Stimulated activated CD8-positive, alpha-beta memory T cell treated with anti-CD3 and anti-CD28 coated beads, Interleukin-15, amount 100 ng/mL, for 24 hours (primary cell): ENCODE data around the gene THOC6.

Experiments used
- DNase-seq: peaks from one replicate; pipeline ENCODE4 v3.0.0-alpha.2; 2020; ENCODE audit warnings: low read depth

Gene THOC6

GRCh38 chr16:3023669-3024478 lies at the start of gene THOC6, which contains the start of gene HCFC1R1:
THOC6 (plus strand) TSS chr16:3024035; CDS start chr16:3024327, 292 bp downstream.
HCFC1R1 (minus strand) TSS chr16:3023942; CDS start chr16:3023941, 1 bp downstream.
- DNase-seq, result peak; percentile 83

GRCh38 chr16:2974319-2975056 lies 49.3 kb upstream of the THOC6 start:
- no peak for DNase-seq

DNA sequence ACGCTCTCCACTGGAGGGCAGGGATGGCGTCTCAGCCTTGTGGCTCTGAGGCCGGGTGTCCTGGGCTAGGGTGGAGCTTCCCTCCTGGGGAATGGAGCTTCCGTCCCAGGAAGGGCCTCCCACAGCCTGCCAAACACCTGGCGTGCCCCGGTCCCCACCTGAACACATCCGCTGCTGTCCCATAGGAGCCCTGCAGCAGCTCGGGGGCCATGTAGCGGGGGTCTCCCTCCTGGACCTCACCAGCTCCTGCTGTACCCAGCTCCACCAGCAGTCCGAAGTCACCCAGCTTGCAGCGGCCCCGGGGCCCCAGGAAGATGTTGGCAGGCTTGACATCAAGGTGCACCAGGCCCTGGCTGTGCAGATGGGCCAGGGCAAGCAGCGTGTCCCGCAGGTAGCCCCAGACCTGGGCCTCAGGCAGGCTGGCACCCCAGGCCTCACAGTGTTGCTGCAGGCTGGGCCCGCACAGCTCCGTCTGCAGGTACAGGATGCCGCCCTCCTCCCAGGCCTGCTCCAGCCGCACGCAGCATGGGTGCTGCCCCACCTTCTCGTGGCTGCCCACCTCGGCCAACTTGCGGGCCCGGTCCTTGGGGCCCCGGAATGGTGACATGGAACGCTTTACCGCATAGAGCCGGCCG lies 48.6 kb upstream of the THOC6 start:
- no peak for DNase-seq

- DNase-seq, result no peak
Measured at GRCh38 chr16:2976201-2976600, 47.6 kb upstream of the THOC6 start.

GRCh38 chr16:2976673-2977072 lies 47.2 kb upstream of the THOC6 start:
- DNase-seq, result no peak

- DNase-seq, result no peak
Measured at GRCh38 chr16:2977440-2977839, 46.4 kb upstream of the THOC6 start.

DNA sequence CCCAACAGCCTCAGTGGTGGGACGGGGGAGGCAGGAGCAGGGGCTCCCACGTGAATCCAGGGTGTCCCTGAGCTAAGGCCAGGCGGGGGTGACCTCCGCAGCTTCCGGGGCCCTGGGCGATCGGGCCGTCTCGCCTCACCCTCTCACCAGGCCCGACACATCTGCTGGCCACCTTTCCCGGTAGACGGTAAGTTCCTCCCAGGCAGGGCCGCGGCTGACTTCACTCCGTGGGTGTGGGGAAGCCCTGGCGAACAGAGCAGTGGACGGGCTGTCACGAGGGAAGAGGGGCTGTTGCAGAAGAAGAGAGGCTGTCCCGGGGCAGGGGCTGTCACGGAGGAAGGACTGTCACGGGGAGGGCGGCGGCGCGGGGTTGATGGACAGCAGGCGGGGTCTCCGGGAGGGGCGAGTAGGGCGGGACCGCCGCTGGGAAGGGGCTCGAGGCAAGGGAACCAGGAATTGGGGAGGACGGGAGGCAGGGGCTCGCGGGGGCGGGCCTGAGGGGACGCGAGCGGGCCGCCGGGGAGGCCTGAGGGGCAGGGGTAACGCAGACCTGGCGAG lies 44.1 kb upstream of the THOC6 start:
- no peak for DNase-seq

DNA sequence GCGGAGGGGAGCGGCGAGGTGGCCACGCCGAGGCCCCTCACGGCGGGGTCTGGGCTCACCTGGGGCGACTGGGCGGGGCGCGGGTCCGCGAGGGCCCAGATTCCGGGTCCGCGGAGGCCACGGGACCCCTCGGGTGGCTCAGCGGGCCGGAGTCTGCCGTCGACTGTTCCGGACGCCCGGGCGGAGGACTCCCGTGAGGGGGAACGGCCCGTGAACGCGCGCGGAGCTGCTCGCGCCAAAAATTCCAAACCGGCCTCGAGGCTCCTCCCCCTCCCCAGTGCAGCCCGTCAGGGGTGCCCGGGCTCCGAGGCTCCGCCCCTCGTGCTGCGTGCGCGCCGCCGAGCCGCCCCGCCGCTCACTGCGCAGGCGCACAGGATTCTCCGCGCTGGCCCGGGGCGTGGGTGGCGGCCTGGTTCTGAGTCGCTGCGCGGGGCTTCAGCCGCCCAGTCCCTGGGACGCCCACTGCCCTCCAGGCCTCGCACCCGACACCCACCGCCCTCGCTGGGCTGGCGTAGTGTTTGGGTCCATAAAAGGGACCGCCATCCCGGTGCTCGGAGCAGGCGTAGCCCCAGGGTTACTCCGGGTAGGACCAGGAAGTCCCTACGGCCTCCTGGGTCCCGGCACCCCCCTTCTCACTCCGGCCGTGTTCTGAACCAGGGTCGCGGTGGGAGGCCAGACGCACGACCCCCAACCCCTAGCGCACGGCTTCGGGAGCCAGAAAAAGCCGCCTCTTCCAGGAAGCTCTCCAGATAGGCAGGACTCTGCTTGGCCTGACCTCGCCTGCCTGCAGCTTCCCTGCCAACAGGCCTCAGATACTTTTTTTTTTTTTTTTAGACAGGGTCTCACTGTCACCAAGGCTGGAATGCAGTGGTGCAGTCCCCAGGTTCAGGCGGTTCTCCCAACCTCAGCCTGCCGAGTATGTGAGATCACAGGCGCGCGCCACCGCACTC lies 43.3 kb upstream of the THOC6 start, which contains the start of gene PKMYT1:
PKMYT1 (minus strand) TSS at position 220 of the 950 bp plus-strand sequence. CDS start 789 bp downstream, outside the sequence.
- DNase-seq, result peak; percentile 96

DNA sequence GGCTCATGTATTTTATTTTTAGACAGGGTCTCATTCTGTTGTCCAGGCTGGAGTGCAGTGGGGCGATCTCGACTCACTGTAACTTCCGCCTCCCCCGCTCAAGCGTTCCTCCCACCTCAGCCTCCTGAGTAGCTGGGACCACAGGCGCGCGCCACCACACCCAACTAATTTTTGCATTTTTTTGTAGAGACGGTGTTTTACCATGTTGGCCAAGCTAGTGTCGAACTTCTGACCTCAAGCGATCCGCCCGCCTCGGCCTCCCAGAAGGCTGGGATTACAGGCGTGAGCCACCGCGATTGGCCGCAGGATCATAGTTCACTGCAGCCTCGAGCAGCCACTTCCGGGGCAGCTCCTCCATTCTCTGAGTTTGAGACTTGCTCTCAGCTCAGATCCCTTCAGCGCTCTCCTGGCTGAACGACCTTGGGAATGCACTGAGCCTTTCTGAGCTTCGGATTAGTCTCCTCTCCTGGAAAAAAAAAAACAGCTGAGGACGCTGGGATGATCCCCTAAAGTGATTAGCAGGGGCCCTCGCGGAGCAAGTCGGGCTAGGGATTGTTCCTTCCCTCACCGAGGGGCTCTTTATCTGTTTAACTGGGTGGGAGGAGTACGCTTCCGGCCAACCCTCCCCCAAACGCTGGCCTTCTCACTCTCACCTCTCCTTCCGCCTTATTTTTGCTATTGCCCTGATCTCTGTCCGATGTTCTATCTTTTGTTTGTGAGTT lies 42.5 kb upstream of the THOC6 start:
- no peak for DNase-seq

DNA sequence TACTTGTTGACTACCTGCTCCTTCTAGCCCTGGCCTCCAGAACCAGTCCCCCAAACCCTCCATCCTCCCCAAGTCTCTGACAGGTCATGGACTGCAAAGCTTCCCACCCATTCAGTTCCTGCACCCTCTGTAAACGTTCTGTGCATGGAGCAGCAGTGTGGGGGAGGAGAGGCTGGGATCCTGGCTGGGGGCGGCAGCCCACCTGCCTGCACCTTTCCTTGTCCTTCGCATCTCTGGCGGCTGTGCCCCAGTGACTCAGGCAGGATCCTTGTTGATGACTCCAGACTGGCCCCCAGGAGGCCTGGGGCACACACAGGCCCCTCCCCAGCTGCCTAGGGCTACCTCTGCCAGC lies 42.0 kb upstream of the THOC6 start:
- no peak for DNase-seq

DNA sequence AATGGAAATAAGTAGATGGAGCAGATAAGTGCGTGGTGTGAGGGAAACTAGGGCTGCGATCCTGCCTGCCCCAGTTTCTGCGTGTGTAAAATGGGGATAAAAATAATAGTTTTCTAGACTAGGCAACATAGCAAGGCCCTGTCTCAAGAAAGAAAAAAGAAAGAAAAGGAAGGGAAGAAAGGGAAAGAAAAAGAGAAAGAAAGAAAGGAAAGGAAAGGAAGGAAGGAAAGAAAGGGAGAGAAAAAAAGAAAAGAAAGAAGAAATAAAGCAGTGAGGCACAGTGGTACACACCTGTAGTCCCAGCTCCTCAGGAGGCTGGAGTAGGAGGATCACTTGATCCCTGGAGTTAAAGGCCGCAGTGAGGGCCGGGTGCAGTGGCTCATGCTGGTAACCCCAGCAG lies 41.4 kb upstream of the THOC6 start:
- DNase-seq, result no peak

- DNase-seq, result peak; percentile 59
Measured at GRCh38 chr16:2983706-2984136, 40.1 kb upstream of the THOC6 start.

- no peak for DNase-seq
Measured at GRCh38 chr16:2985462-2985861, 38.4 kb upstream of the THOC6 start.

GRCh38 chr16:2985893-2986355 lies 37.9 kb upstream of the THOC6 start:
- DNase-seq, result no peak

GRCh38 chr16:2986623-2987188 lies 37.1 kb upstream of the THOC6 start:
- DNase-seq, result no peak

DNA sequence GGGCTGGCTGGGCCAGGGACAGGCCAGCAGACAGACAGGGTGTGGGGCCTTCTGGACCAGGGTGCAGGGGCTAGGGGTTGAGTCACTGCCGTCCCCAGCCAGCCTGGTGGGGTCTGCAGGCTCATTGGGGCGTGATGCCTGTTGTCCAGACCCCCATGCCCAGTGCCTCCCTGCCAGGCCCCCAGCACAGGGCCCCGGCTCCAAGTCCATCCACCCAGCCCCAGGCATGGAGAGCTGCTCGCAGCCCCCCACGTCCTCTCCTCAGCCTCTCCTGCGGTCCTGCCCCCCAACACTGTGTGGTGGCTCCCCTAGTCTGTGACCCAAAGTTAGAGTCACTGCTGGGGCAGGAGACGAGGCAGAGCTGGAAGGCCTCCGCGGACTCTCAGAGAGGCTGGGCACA lies 36.5 kb upstream of the THOC6 start:
- DNase-seq, result no peak

DNA sequence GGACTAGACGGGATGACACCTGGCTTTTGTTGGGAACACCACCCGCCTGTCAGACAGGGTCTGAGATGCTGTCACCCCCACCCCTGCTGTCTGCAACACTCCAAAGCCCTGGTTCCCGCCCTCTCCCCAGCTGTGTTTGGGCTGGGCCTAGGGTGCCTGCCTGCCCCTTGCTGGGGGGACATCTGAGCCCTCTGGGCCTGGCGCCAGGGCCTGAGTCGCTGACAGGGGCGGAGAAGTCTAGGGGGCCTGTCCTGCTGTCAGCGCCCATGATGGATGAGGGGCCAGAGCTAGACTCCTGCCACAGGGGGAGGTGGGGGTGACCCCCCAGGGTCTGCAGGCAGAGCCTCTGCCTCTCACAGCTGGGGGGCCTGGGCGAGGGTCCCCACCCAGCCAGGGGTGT lies 36.0 kb upstream of the THOC6 start:
- no peak for DNase-seq

DNA sequence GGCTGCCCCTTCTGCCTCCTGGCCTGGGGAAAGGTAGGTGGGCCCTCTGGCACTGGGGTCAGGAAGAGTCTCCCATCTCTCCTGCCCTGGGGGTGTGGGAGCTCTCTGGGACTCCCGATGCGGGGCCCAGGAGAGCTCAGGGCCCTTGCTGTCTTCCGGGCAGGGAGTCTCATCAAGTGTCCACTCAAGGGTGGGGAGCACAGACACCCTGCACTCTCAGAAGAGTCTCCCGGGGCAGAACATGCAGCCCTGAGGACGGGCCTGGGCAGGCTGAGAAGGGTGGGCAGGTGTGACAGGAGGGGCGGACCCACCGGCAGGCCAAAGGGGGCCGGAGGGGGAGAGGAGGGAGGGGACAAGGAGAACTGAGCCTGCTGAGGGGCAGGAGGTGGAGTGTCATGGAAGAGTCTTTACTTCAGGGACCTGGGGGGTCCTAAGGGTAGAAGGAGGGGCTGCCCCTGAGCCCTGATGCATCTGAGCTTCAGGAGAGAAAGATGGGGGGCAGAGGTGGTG lies 35.2 kb upstream of the THOC6 start:
- no peak for DNase-seq

DNA sequence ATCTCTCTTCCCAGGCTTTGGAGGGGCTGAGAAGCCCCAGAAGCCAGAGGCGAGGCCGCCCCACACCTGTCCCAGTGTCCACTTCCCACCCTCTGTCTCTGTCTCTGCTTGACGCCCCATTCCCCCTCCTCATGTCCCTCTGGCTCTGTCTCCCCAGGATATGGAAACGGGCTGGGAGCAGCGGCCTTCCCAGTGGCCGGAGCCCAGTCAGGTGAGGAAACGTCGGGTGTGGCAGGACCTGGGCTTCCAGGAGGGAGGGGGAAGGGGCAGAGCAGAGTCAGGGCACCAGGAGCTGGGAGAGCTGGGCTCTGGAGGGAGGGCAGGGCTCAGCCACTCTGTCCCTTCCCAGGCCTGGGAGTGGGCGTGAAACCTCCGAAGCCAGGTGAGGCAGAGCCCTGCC lies 32.9 kb upstream of the THOC6 start:
- no peak for DNase-seq
